ENCODE measurements around the gene GNG14. TPM values are rescaled to one million over a fixed set of nuclear protein-coding genes. Genes with fewer than 3 reads are reported as not detected.

The GNG14 gene
- polyA plus RNA-seq, 4 donors: not detected

DNA sequence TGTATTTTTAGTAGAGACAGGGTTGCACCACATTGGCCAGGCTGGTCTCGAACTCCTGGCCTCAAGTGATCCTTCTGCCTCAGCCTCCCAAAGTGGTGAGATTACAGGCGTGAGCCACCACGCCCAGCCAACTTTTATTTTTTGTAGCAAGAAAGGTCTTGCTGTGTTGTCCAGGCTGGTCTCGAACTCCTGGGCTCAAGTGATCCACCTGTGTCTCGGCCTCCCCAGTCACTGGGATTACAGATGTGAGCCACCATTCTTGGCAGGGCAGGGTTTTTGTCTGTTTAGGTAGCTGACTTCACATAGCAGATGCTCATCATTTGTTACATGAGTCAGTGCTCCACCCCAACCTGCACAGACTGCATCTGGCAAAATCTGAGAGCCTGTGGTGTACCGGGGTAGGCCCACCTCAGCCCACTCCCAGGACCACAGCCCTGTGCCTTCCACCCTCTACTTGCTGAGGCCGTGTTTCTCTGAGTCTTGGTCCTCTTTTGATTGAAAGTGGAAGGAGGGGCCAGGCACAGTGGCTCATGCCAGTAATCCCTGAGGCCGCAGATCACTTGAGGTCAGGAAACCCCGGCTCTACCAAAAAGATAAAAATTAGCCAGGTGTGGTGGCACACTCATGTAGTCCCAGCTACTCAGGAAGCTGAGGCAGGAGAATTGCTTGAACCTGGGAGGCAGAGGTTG is 40.1 kb downstream of the GNG14 start:
- FAIRE-seq: no peak
- DNase-seq: no peak
- H3K9me3 ChIP-seq (ENCODE audit: control insufficient read depth in 2 of 2, insufficient read depth in 1 of 2, low read depth in 1 of 2, low read length in 1 of 2): no peaks in the 10 kb centered on the region
- H3K36me3 ChIP-seq (ENCODE audit: control insufficient read depth in 3 of 3, insufficient read depth in 2 of 3, low read depth in 1 of 3, low read length in 3 of 3): peaks cover 6 to 57% (median 12%) of the 10 kb centered on the region in 3 donors
- WGBS, 3 donors: 94 to 96% (median 94%) methylated on average over 9 of the region's 9 CpGs
- no peak overlapping the region for H3K4me3 ChIP-seq (ENCODE audit: low read depth in 1 of 3, low read length in 3 of 3)
- no peaks in the 10 kb centered on the region for H3K27me3 ChIP-seq (ENCODE audit: control insufficient read depth in 3 of 3, insufficient read depth in 3 of 3, low read length in 3 of 3)
- peaks cover 0 to 17% (median 0%) of the 10 kb centered on the region in 3 donors for H3K4me1 ChIP-seq (ENCODE audit: control insufficient read depth in 3 of 3, insufficient read depth in 2 of 3, low read depth in 1 of 3, low read length in 2 of 3)
- H3K27ac ChIP-seq (ENCODE audit: low read depth in 1 of 3, low read length in 2 of 3): no peak overlapping the region

DNA sequence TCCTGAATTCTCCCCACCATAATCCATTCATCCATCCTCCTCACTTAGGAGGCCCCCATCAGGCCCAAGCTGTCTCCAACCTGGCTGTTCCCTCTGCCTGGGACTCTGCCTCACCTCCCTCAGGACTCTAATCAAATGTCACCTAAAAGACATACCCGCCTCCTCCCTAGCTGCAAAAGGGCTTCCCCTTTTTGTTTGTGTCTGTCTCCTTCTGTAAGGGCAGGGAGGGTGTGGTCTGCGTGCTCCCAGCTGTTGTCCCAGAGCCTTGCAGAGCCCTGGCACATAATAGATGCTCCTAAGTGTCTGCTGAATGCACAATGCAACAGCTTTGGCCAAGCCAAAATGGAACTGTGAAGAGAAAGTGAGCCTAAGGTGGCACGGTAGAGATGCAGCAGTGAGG is 42.3 kb downstream of the GNG14 start:
- Histone ChIP-seq H3K27ac (ENCODE audit: low read depth in 1 of 3, low read length in 2 of 3) (no peak overlapping the region), H3K4me3 (ENCODE audit: low read depth in 1 of 3, low read length in 3 of 3) (no peak overlapping the region), H3K4me1 (ENCODE audit: control insufficient read depth in 3 of 3, insufficient read depth in 2 of 3, low read depth in 1 of 3, low read length in 2 of 3) (peaks cover 0 to 16% (median 3%) of the 10 kb centered on the region in 3 donors), H3K27me3 (ENCODE audit: control insufficient read depth in 3 of 3, insufficient read depth in 3 of 3, low read length in 3 of 3) (no peaks in the 10 kb centered on the region), H3K9me3 (ENCODE audit: control insufficient read depth in 2 of 2, insufficient read depth in 1 of 2, low read depth in 1 of 2, low read length in 1 of 2) (no peaks in the 10 kb centered on the region), H3K36me3 (ENCODE audit: control insufficient read depth in 3 of 3, insufficient read depth in 2 of 3, low read depth in 1 of 3, low read length in 3 of 3) (peaks cover 6 to 61% (median 12%) of the 10 kb centered on the region in 3 donors)
- FAIRE-seq (no peak), DNase-seq (no peak)
- 76 to 85% (median 77%) methylated on average over 3 of the region's 3 CpGs for WGBS, 3 donors

DNA sequence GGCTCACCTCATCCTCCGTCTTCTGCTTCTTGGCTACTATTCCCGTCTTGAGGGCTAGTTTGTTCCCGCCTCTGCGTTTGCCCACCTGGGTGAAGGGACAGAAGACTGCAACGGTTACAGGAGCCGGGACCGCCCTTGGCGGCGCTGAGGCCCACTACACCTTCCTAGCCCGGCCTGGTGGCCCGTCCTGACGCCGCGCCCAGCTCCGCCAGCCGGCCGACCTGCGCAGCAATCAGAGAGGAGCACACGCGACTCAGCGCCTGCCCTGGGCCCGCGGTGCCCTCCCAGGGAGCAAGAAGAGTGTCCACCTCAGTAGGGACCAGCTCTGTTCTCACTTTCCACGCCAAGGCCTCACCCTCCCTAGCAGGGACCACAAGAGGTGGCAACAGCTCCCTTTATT is 43.5 kb downstream of the GNG14 start:
- peaks cover 6 to 61% (median 12%) of the 10 kb centered on the region in 3 donors for H3K36me3 ChIP-seq (ENCODE audit: control insufficient read depth in 3 of 3, insufficient read depth in 2 of 3, low read depth in 1 of 3, low read length in 3 of 3)
- DNase-seq (no peak), FAIRE-seq (no peak)
- no peaks in the 10 kb centered on the region for H3K27me3 ChIP-seq (ENCODE audit: control insufficient read depth in 3 of 3, insufficient read depth in 3 of 3, low read length in 3 of 3)
- H3K4me1 ChIP-seq (ENCODE audit: control insufficient read depth in 3 of 3, insufficient read depth in 2 of 3, low read depth in 1 of 3, low read length in 2 of 3): peaks cover 0 to 20% (median 3%) of the 10 kb centered on the region in 3 donors
- 90 to 94% (median 91%) methylated on average over 22 to 24 of the region's 24 CpGs for WGBS, 3 donors
- no peak overlapping the region for H3K27ac ChIP-seq (ENCODE audit: low read depth in 1 of 3, low read length in 2 of 3)
- H3K4me3 ChIP-seq (ENCODE audit: low read depth in 1 of 3, low read length in 3 of 3): no peak overlapping the region
- no peaks in the 10 kb centered on the region for H3K9me3 ChIP-seq (ENCODE audit: control insufficient read depth in 2 of 2, insufficient read depth in 1 of 2, low read depth in 1 of 2, low read length in 1 of 2)

DNA sequence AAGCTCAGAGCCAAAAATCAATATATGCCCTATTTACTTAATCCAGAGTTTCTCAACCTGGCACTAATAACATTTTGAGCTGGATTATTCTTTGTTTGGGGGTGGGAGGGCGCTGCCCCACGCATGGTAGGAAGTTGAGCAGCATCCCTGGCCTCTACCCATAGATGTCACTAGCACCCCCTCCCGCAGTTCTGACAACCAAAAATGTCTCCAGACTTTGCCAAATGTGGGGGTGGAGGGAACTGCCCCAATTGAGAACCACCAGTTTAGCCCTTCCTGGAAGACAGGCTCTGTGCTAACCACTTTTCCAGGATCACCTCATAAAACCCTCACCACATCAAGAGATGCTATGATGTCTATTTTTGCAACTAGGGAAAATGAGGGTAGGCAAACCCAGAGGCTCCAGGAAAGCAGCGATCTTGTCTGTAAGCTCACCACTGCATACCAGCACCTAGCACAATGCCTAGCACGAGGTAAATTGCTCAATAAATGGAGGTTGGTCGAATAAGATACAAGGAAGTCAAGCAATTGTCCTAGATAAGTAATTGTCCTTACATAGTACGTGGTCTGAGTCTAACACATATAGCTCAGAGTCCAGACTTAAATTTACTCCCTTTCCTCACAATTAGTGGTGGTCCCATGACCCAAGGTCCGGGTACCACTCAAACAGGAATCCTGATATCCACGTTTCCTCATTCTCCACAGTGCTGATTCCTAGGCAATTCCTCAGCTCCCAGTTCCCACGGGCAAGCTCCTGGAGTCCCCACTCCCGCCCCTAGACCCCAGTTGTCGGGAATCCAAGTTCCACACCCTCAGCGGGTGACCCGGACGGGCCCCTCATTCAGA is 45.8 kb downstream of the GNG14 start:
- peak overlapping the region; percentile 79 to 94 (median 91) for H3K4me3 ChIP-seq (ENCODE audit: low read depth in 1 of 3, low read length in 3 of 3)
- H3K36me3 ChIP-seq (ENCODE audit: control insufficient read depth in 3 of 3, insufficient read depth in 2 of 3, low read depth in 1 of 3, low read length in 3 of 3): peaks cover 6 to 52% (median 12%) of the 10 kb centered on the region in 3 donors
- 0 to 1% (median 1%) methylated on average over 15 of the region's 15 CpGs for WGBS, 3 donors
- H3K27me3 ChIP-seq (ENCODE audit: control insufficient read depth in 3 of 3, insufficient read depth in 3 of 3, low read length in 3 of 3): no peaks in the 10 kb centered on the region
- H3K4me1 ChIP-seq (ENCODE audit: control insufficient read depth in 3 of 3, insufficient read depth in 2 of 3, low read depth in 1 of 3, low read length in 2 of 3): peaks cover 0 to 31% (median 8%) of the 10 kb centered on the region in 3 donors
- H3K27ac ChIP-seq (ENCODE audit: low read depth in 1 of 3, low read length in 2 of 3): peak overlapping the region; percentile 81 to 93 (median 90)
- no peak for FAIRE-seq
- DNase-seq: peak; percentile 36 to 71
- no peaks in the 10 kb centered on the region for H3K9me3 ChIP-seq (ENCODE audit: control insufficient read depth in 2 of 2, insufficient read depth in 1 of 2, low read depth in 1 of 2, low read length in 1 of 2)

DNA sequence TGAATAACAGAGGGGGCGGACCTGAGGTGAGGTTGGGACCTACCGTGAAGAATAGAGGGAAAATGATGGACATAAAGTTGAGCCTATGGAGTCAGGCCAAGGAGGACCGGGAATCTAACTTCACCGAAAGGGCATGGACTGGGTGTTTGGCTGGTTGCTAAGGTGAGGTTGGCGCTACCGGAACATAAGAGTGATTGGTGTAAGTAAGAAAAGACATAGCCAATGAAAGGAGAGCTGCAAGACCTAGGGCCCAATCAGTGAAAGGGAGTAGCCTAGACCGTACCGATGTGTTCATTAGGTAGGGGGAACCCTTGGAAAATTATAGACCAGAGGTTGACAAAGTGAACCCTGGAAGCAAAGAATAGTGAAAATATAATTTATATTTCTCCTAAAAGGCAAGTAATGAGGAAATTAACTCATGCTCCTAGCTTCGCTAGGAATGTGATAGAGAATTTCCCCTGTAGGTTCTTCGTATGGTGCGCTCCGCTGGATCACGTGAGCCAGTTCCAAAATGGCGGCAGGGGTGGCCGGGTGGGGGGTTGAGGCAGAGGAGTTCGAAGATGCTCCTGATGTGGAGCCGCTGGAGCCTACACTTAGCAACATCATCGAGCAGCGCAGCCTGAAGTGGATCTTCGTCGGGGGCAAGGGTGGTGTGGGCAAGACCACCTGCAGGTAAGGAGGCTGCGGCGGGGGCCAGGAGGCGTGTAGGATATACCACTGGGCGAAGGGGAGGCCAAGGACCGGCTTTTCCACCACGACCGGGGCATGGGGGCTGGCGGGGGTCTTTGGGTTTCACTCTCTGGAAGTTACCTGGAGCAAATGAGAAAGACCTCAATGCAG is 49.4 kb downstream of the GNG14 start, which contains the start of gene GET3:
Gene GET3, plus strand, starts transcription at position 503 of the 840 bp plus-strand sequence. Its CDS starts 9 bp downstream, at position 512.
- peak within 1 kb of the TSS; percentile 69 to 82 (median 70) for H3K27ac ChIP-seq (ENCODE audit: low read depth in 1 of 3, low read length in 2 of 3)
- peak; percentile 84 for FAIRE-seq
- H3K27me3 ChIP-seq (ENCODE audit: control insufficient read depth in 3 of 3, insufficient read depth in 3 of 3, low read length in 3 of 3): no peaks in the 10 kb centered on the region
- H3K9me3 ChIP-seq (ENCODE audit: control insufficient read depth in 2 of 2, insufficient read depth in 1 of 2, low read depth in 1 of 2, low read length in 1 of 2): no peaks in the 10 kb centered on the region
- H3K4me1 ChIP-seq (ENCODE audit: control insufficient read depth in 3 of 3, insufficient read depth in 2 of 3, low read depth in 1 of 3, low read length in 2 of 3): peaks cover 0 to 24% (median 8%) of the 10 kb centered on the region in 3 donors
- peak; percentile 98 to 100 for DNase-seq
- peak within 1 kb of the TSS; percentile 58 to 87 (median 84) for H3K4me3 ChIP-seq (ENCODE audit: low read depth in 1 of 3, low read length in 3 of 3)
- 1% methylated on average over 29 of the region's 29 CpGs for WGBS, 3 donors
- peaks cover 0 to 44% (median 2%) of the 10 kb centered on the region in 3 donors for H3K36me3 ChIP-seq (ENCODE audit: control insufficient read depth in 3 of 3, insufficient read depth in 2 of 3, low read depth in 1 of 3, low read length in 3 of 3)

DNA sequence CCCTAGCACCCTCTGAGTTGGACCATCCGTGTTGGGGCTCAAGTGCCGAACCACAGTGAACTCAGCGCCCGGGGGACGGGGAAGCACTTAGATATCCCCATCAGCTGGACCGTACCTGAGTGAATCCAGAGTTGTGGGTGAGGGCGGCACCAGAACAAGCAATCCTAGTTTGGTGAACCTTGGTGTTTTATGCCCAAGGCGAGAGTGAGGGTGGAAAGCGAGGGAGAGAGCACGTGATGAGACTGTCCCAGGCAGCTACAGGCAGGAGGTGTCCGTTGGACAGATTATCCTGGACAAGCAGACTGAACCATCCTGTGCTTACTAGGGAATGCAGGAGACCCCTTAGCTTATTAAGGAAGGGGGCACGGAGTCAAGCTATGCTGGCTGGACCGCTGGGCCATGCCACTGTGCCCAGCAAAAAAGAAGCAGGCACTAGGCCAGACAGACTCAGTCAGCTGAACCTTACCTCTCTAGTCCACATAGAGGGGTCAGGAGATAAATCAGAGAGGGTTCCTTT is 50.1 kb downstream of the GNG14 start:
- H3K4me1 ChIP-seq (ENCODE audit: control insufficient read depth in 3 of 3, insufficient read depth in 2 of 3, low read depth in 1 of 3, low read length in 2 of 3): peaks cover 0 to 20% (median 8%) of the 10 kb centered on the region in 3 donors
- WGBS, 3 donors: 11 to 12% (median 11%) methylated on average over 13 of the region's 13 CpGs
- FAIRE-seq: no peak

More for the DNA sequence above, 50.1 kb downstream of the GNG14 start:
- Histone ChIP-seq H3K27ac (ENCODE audit: low read depth in 1 of 3, low read length in 2 of 3) (peak overlapping the region in 1 of 3 donors; percentile 70), H3K36me3 (ENCODE audit: control insufficient read depth in 3 of 3, insufficient read depth in 2 of 3, low read depth in 1 of 3, low read length in 3 of 3) (peaks cover 0 to 41% (median 2%) of the 10 kb centered on the region in 3 donors), H3K9me3 (ENCODE audit: control insufficient read depth in 2 of 2, insufficient read depth in 1 of 2, low read depth in 1 of 2, low read length in 1 of 2) (no peaks in the 10 kb centered on the region), H3K27me3 (ENCODE audit: control insufficient read depth in 3 of 3, insufficient read depth in 3 of 3, low read length in 3 of 3) (no peaks in the 10 kb centered on the region), H3K4me3 (ENCODE audit: low read depth in 1 of 3, low read length in 3 of 3) (peak overlapping the region; percentile 58 to 87 (median 84))
- no peak for DNase-seq

Data from small intestine (tissue), 7 donors.